HG03439 (cell line): Measurements from ENCODE around the gene SAA1.

Experiments used
- ATAC-seq: cut with Tn5 transposase; IDR thresholded peaks from one replicate; pipeline ENCODE4 v1.9.1; 2021; ENCODE audit warnings: mild to moderate bottlenecking, moderate library complexity; ENCODE audit not compliant: unreplicated experiment

The SAA1 gene

DNA sequence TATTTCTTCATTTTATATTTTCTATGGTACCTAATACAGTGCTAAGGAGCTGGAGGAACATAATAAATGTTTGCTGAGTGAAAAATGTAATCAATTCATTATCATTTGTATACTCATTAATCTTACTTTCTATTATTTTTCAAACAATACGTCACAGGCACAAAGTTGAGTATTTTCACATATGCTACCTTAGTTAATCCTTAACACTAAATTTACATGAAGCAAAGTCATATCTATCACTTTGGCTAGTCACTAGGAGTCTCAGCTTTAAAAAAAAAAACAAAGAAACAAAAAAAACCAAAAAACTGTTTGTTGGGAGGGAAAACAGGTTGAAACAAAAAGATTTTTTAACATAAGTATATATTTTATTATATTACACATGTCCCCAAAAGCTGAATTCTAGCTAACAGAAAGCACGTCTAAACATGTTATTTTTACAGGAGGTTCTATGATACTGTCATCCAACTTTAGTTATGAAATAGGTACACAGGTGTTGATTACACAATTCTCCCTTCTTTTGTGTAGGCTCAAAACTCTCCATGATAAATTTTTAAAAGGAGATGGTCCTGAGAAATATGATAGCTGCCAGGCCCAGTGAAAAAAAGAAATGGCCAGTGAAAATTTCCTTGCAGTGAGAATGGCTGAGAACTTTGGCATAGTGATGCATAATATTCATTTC lies 41.5 kb downstream of the SAA1 start:
- ATAC-seq = no peak

DNA sequence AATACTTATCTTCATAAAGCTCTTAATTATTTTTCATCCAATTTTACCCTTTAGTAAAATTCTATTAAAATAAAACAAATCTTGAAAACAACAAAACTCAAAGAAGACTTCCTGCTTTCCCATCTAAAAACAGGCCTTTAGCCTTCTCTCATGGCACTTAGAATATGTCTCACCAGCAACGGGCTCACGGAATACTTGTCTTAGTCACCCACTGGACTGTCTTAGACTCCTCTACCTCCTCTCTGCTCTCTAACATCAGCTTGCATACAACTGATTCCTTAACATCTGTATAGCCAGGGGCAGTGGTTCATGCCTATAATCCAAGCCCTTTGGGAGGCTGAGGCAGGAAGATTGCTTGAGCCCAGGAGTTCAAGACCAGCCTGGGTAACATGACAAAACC lies 42.2 kb downstream of the SAA1 start:
- ATAC-seq = no peak

DNA sequence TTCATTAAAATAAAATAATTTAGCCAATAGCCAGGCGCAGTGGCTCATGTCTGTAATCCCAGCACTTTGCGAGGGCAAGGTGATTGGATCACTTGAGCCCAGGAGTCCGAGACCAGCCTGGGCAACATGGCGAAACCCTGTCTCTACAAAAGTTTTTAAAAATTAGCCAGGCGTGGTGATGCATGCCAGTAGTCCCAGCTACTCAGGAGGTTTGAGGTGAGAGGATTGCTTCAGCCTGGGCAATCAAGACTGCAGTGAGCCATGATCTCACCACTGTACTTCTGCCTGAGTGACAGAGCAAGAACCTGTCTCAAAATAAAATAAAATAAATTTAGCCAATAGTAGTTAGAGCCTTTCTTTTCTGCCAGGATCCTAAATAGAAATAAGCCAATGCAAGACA lies 43.6 kb downstream of the SAA1 start:
- ATAC-seq = no peak

DNA sequence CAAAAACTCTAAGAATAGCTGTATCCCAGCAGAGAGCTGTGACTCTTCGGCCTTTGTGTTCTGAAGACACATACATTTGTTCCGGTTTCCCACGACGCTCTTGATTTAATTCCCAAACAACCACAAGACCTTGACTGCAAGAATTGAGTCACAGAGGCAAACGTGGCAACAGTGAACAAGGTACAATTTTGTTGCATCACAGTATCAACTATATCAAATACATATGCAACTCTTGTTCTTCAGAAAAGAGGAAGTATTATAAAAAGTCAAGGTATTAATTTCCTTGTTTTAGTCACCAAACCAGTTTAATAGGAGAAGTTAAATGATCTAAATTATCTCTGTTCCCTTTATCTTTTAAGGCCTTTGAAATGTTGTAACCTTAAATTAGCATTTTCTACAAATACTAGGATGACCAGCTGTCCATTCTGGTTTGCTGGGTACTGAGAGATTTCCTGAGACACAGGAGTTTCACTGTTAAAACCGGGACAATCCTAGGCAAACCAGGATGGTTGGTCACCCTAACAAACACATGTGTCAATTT lies 44.8 kb downstream of the SAA1 start:
- ATAC-seq = no peak

DNA sequence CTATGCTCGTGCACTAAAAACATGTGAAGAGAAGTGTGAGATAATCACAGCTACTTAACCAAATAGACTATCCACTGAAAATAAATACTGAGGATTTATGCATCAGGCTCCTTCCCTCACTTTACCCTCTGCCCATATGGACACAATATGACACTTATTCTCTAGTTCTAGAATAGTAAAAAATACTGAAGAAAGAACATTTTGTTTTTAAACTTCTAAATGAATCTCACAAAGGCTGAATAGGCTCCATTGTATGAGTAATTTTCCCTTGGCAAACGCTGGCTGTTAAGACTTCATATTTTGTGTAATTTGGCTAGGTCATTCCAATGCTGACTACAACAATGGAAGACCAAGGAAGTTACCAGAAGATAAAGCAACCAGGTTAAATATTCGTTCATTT lies 45.9 kb downstream of the SAA1 start:
- no peak for ATAC-seq

DNA sequence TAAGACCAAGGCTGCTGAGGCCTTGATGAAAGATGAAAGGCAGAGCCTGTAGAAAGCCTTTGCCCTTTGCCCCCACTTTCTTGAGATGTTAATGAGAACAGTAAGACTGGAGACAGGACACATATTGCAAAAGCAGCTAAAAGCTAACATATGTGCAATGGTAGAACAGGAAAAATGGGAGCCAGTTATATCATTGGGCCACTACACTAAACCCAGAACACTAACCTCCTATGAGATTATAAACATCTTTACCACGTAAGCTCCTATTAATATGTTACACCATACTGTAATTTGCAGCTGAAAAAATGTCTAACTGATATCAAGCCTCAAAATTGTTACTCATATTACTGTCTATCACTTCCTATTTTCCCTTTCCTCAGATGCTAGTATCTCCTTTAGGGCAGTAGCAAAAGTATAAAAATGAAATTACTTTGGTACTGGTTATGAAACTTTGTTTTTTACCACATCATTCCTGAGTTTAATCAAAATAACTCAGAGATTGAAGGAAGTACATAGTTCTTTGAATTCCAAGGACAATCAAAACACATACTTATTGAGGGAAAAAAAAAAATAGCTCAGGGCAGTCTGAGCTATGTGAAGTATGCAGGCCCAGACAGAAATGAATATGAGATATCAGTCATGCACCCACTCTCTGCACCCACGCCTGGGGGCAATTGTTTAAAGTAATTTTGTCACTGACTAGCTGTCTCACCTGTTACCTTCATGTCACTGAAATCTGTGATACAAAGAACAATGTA lies 46.8 kb downstream of the SAA1 start:
- no peak for ATAC-seq

DNA sequence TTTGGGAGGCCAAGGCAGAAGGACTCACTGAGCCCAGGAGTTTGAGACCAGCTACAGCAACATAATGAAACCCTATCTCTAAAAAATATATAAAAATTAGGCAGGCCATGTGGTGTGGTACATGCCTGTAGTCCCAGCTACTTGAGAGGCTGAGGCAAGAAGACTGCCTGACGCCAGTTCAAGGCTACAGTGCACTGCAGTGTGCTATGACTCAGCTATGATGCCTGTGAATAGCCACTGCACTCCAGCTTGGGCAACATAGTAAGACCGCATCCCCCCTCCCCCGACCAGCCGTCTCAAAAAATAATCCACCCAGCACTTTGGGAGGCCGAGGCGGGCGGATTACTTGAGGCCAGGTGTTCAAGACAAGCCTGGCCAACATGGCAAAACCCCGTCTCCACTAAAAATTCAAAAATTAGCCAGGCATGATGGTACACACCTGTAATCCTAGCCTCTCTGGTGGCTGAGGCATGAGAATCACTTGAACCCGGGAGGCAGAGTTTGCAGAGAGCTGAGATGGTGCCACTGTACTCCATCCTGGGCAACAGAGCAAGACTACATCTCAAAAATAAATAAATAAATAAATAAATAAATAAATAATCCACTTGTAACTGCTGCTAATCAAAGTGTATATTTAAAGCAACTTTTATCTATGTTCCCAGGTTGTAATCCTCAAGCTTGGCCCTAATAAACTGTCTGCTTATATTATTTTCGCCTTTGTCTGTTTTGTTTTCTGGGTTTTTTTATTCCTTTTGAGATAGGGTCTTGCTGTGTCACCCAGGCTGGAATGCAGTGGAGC lies 48.1 kb downstream of the SAA1 start:
- no peak for ATAC-seq

DNA sequence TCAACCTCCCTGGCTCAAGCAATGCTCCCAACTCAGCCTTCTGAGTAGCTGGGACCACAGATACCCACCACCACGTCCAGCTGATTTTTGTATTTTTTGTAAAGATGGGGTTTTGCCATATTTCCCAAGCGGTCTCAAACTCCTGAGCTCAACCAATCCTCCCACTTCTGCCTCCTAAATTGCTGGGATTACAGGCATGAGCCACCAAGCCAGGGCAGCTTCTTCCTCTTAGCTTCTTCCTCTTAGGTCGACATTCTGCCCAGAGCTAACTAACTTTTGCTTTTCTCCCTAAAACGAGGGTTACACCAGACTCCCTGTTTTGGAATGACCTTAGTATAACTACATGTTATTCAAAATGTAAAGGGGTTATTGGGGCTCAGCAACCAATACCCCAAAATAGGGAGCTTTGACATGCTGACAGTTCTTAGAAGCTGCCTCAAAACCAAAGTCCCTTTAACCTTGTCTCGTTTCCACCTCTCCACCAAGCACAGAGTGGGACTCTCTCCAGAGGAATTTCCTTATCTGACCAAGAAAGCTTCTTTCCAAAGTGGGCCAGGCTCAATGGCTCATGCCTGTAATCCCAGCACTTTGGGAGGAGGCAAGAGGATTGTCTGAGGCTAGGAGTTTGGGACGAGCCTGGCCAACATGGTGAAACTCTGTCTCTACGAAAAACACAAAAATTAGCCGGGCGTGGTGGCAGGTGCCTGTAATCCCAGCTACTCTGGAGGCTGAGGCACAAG lies 48.9 kb downstream of the SAA1 start:
- no peak for ATAC-seq

DNA sequence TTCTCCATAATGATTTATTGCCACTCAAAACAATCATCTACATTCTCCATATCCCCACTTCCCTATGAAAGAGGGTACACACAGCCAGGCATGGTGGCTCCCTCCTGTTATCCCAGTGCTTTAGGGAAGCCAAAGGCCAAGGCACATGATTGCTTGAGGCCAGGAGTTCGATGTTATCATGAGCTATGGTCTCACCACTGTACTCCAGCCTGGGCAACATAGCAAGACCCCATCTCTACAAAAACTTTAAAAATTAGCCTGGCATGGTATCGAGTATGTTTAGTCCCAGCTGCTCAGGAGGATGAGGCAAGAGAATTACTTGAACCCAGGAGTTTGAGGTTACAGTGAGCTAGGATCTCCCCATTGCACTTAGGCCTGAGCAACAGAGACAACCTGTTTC lies 49.8 kb downstream of the SAA1 start:
- no peak for ATAC-seq

DNA sequence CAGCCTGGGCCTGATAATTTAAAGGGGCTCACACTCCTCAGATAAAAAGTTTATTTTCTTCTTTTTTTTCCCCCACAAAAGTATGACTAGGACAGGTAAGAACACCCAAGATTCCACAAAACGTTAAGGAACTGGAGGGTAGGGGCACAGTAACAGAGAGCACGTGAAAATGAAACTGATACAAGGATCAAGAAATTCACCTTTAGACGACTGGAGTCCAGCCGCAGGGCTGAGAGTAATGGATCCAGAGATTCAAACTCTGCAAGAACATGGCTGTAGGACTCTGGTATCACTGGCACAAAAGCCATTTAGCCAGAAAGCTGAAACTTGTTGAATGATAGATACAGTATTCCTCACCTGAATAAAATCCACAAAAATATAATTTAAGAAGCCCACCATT lies 51.5 kb downstream of the SAA1 start:
- no peak for ATAC-seq
